IMR-90 (cell line): Measurements from ENCODE around the gene WDR17. TPM values are rescaled to one million over a fixed set of nuclear protein-coding genes. Genes with fewer than 3 reads are reported as not detected.

Experiments used
- ATAC-seq: fragments of 200-7000 bp; cut with Tn5 transposase; 2 replicates; pipeline ENCODE4 v1.9.1; 2020; ENCODE audit warnings: low read depth, mild to moderate bottlenecking, moderate library complexity
- BruUV-seq: library from RNA; stranded (reverse); fragments of 400-500 nt; replicated peaks from 2 replicates; lab custom pipeline; 2021; lab: Mats Ljungman, UMichigan
- CTCF ChIA-PET: fragments of 300-600 bp; formaldehyde crosslinking; extraction: SDS; loops from one replicate; lab custom pipeline; 2021; ENCODE audit warnings: antibody characterized with exemption; lab: Yijun Ruan, JAX
- POLR2A ChIA-PET: fragments of 300-600 bp; sonication (Branson Sonifier 250); formaldehyde crosslinking; loops from one replicate; lab custom pipeline; 2022; ENCODE audit warnings: antibody characterized with exemption; ENCODE audit not compliant: unreplicated experiment; lab: Charles Lee
- DNase-seq: peaks from one replicate; pipeline ENCODE4 v3.0.0; 2013
- H2AFZ ChIP-seq: replicated peaks from 2 replicates; pipeline ENCODE3; 2013; ENCODE audit warnings: low read length, mild to moderate bottlenecking; ENCODE audit not compliant: poor library complexity
- H2AK5ac ChIP-seq: 2 replicates; pipeline ENCODE4 v1.6.1; 2013; ENCODE audit warnings: low read depth, low read length, inconsistent platforms
- H2AK9ac ChIP-seq: replicated peaks from 2 replicates; pipeline ENCODE3; 2013; ENCODE audit warnings: mild to moderate bottlenecking, low read depth, low read length, moderate library complexity; ENCODE audit not compliant: poor library complexity
- H2BK120ac ChIP-seq: 2 replicates; pipeline ENCODE4 v1.6.1; 2013; ENCODE audit warnings: low read depth, low read length, inconsistent platforms
- H2BK15ac ChIP-seq: 3 replicates; pipeline ENCODE4 v1.6.1; 2013; ENCODE audit warnings: low read depth, low read length, inconsistent platforms
- H2BK20ac ChIP-seq: 2 replicates; pipeline ENCODE4 v1.6.1; 2013; ENCODE audit warnings: low read depth, mild to moderate bottlenecking, inconsistent platforms, low read length, moderate library complexity
- H2BK5ac ChIP-seq: 2 replicates; pipeline ENCODE4 v1.6.1; 2013; ENCODE audit warnings: mild to moderate bottlenecking, low read depth, low read length, inconsistent platforms; ENCODE audit not compliant: poor library complexity, severe bottlenecking
- H3K14ac ChIP-seq: replicated peaks from 2 replicates; pipeline ENCODE4 v1.6.1; 2013; ENCODE audit warnings: low read depth, low read length, inconsistent platforms
- H3K18ac ChIP-seq: 2 replicates; pipeline ENCODE4 v1.6.1; 2013; ENCODE audit warnings: low read depth, low read length, control low read depth
- H3K23ac ChIP-seq: 2 replicates; pipeline ENCODE4 v1.6.1; 2013; ENCODE audit warnings: low read depth, low read length, inconsistent platforms
- H3K27ac ChIP-seq: 2 replicates; pipeline ENCODE4 v1.5.1; 2013; ENCODE audit warnings: mild to moderate bottlenecking, control low read depth, low read length; ENCODE audit not compliant: insufficient read depth
- H3K27me3 ChIP-seq: 2 replicates; pipeline ENCODE4 v1.6.1; 2013; ENCODE audit warnings: low read length; ENCODE audit not compliant: control insufficient read depth, insufficient read depth
- H3K36me3 ChIP-seq: 2 replicates; pipeline ENCODE4 v1.6.1; 2013; ENCODE audit warnings: low read length, mixed read lengths; ENCODE audit not compliant: control insufficient read depth, insufficient read depth
- H3K4ac ChIP-seq: 2 replicates; pipeline ENCODE4 v1.6.1; 2013; ENCODE audit warnings: low read depth, low read length, inconsistent platforms
- H3K4me1 ChIP-seq: 2 replicates; pipeline ENCODE4 v1.6.1; 2013; ENCODE audit warnings: low read length, mixed read lengths; ENCODE audit not compliant: control insufficient read depth, insufficient read depth
- H3K4me2 ChIP-seq: 2 replicates; pipeline ENCODE4 v1.6.1; 2013; ENCODE audit warnings: low read depth, mild to moderate bottlenecking, control low read depth, low read length, moderate library complexity
- H3K4me3 ChIP-seq: 2 replicates; pipeline ENCODE4 v1.5.1; 2013; ENCODE audit warnings: low read depth, mild to moderate bottlenecking, control low read depth, low read length, moderate library complexity; ENCODE audit not compliant: insufficient read depth
- H3K56ac ChIP-seq: 2 replicates; pipeline ENCODE4 v1.6.1; 2013; ENCODE audit warnings: low read length, inconsistent platforms; ENCODE audit not compliant: insufficient read depth; ENCODE audit errors: extremely low read depth
- H3K79me1 ChIP-seq, 2 experiments: 2 replicates each; pipeline ENCODE4 v1.6.1; 2013; ENCODE audit warnings: low read length in 2 of 2, inconsistent platforms in 1 of 2, low read depth in 1 of 2
- H3K9ac ChIP-seq: 2 replicates; pipeline ENCODE4 v1.6.1; 2013; ENCODE audit warnings: low read depth, low read length, control low read depth
- H3K9me1 ChIP-seq: 2 replicates; pipeline ENCODE4 v1.6.1; 2013; ENCODE audit warnings: low read length, inconsistent platforms; ENCODE audit not compliant: insufficient read depth
- H3K9me3 ChIP-seq: 2 replicates; pipeline ENCODE4 v1.6.1; 2013; ENCODE audit warnings: low read length; ENCODE audit not compliant: control insufficient read depth, insufficient read depth
- H4K20me1 ChIP-seq: 2 replicates; pipeline ENCODE4 v1.6.1; 2013; ENCODE audit warnings: low read length, inconsistent platforms; ENCODE audit not compliant: insufficient read depth
- H4K5ac ChIP-seq: 2 replicates; pipeline ENCODE4 v1.6.1; 2013; ENCODE audit warnings: mild to moderate bottlenecking, low read depth, low read length, control low read depth
- H4K8ac ChIP-seq, 2 experiments: 2 replicates each; pipeline ENCODE4 v1.6.1; 2013; ENCODE audit warnings: low read depth in 2 of 2, low read length in 2 of 2, control low read depth in 1 of 2, inconsistent platforms in 1 of 2
- H4K91ac ChIP-seq: 2 replicates; pipeline ENCODE4 v1.6.1; 2013; ENCODE audit warnings: low read depth, low read length, inconsistent platforms; ENCODE audit not compliant: insufficient read depth
- CHD1 ChIP-seq: IDR thresholded peaks from 2 replicates; pipeline ENCODE4 v1.6.1; 2012; ENCODE audit warnings: low read depth, low read length, improper control_type of control experiment
- MAFK ChIP-seq: IDR thresholded peaks from 2 replicates; pipeline ENCODE4 v1.6.1; 2012; ENCODE audit warnings: low read depth, low read length, improper control_type of control experiment
- MAZ ChIP-seq: IDR thresholded peaks from 2 replicates; pipeline ENCODE4 v1.6.1; 2012; ENCODE audit warnings: low read depth, mild to moderate bottlenecking, low read length, improper control_type of control experiment, moderate library complexity, borderline replicate concordance
- POLR2A ChIP-seq: IDR thresholded peaks from 2 replicates; pipeline ENCODE4 v1.6.1; 2012; ENCODE audit warnings: mild to moderate bottlenecking, low read depth, low read length
- RFX5 ChIP-seq: IDR thresholded peaks from 2 replicates; pipeline ENCODE4 v1.8.0; 2012; ENCODE audit warnings: low read depth, mild to moderate bottlenecking, low read length, moderate library complexity
- WGBS, 2 experiments: methylation state at CpG; one replicate each; pipeline versions ENCODE4 v1.1.5 to v1.1.7; 2013; ENCODE audit warnings: missing lambda C conversion rate in 2 of 2; ENCODE audit not compliant: insufficient read length in 1 of 2; ENCODE audit errors: extremely low coverage in 2 of 2; 5-methylcytosine and 5-hydroxymethylcytosine counted together
- dilution Hi-C: fragments of 300-500 bp; cut with HindIII; formaldehyde crosslinking; loops from one replicate; pipeline ENCODE4 v1.14.3; 2018; ENCODE audit warnings: low sequenced_read_pairs; ENCODE audit not compliant: unreplicated experiment
- in situ Hi-C: fragments of 300-500 bp; cut with MboI; formaldehyde crosslinking; loops from 3 replicates; pipeline ENCODE4 v1.14.3; 2019; ENCODE audit warnings: low sequenced_read_pairs, inconsistent platforms, mixed read lengths
- intact Hi-C: fragments of 100-400 bp; cut with micrococcal nuclease; formaldehyde crosslinking; loops from 2 replicates; pipeline ENCODE4 v1.10.0; 2022
- polyA plus RNA-seq, 3 experiments: library from polyadenylated mRNA; depleted of rRNA; stranded (reverse); fragments of >200 nt; gene quantifications; 2 replicates each; pipeline ENCODE4 v1.2.3, GENCODE V29; 2012; ENCODE audit warnings: low replicate concordance in 1 of 3
- total RNA-seq: library from RNA; depleted of rRNA; stranded (reverse); fragments of >200 nt; gene quantifications from 2 replicates; pipeline ENCODE4 v1.2.3, GENCODE V29; 2012

WDR17 gene
- total and polyA plus RNA-seq, 2 of the 4 experiments (the other 2 are of a cell fraction) = 0.53 to 0.54 TPM

- Histone ChIP-seq H3K4me1 (no peaks in the 10 kb centered on the region), H3K36me3 (no peaks in the 10 kb centered on the region), H3K4me2 (no peak overlapping the region), H4K8ac (no peak overlapping the region), H2BK15ac (no peak overlapping the region), H4K5ac (no peak overlapping the region), H2AK5ac (no peak overlapping the region), H3K27me3 (no peaks in the 10 kb centered on the region), H2AK9ac (no peak overlapping the region), H3K56ac (no peak overlapping the region), H3K9me3 (no peaks in the 10 kb centered on the region), H3K9ac (no peak overlapping the region), H2BK5ac (no peak overlapping the region), H3K4me3 (no peak overlapping the region), H3K18ac (no peak overlapping the region), H2AFZ (no peak overlapping the region), H4K20me1 (no peaks in the 10 kb centered on the region), H3K27ac (no peak overlapping the region), H3K9me1 (no peaks in the 10 kb centered on the region), H3K23ac (no peak overlapping the region), H3K4ac (no peak overlapping the region), H2BK120ac (no peak overlapping the region), H3K14ac (no peak overlapping the region), H3K79me1 (no peaks in the 10 kb centered on the region), H2BK20ac (no peak overlapping the region), H4K91ac (no peak overlapping the region)
- BruUV-seq = no TSS peak
- POLR2A ChIA-PET = no interaction called here
- CTCF ChIA-PET = interaction anchor here (0.6 kb wide), 1 partner anchor 1522 kb away, joined by 3 read pairs; no protein-coding TSS in a partner anchor
- no CpG with 5 or more reads among the region's 2 CpGs for WGBS, 2 experiments
- TF ChIP-seq CHD1 (no peak), POLR2A (no peak), MAZ (no peak), RFX5 (no peak), MAFK (peak; percentile 95)
- dilution Hi-C loops (no loop called here), in situ Hi-C loops (no loop called here), intact Hi-C loops (no loop called here)
- DNase-seq (no peak), ATAC-seq (no peak)
These were observed 11.9 kb upstream of the WDR17 start for GRCh38 chr4:176053785-176054184.
